HUES6 (cell line): ENCODE measurements around the gene FBXW4.
A peak's percentile ranks its signal among the peaks of the same experiment; 100 is the strongest.

Source experiments
- H3K27ac ChIP-seq: 2 replicates; pipeline ENCODE4 v1.7.0; 2013; ENCODE audit warnings: low read depth, mild to moderate bottlenecking, low read length, inconsistent platforms
- H3K27me3 ChIP-seq: 2 replicates; pipeline ENCODE4 v1.6.1; 2013; ENCODE audit warnings: low read length; ENCODE audit not compliant: control insufficient read depth, insufficient read depth
- H3K36me3 ChIP-seq: 2 replicates; pipeline ENCODE4 v1.6.1; 2013; ENCODE audit warnings: low read length; ENCODE audit not compliant: control insufficient read depth, insufficient read depth
- H3K4me1 ChIP-seq: 2 replicates; pipeline ENCODE4 v1.6.1; 2013; ENCODE audit warnings: low read length; ENCODE audit not compliant: control insufficient read depth, insufficient read depth
- H3K4me3 ChIP-seq: 2 replicates; pipeline ENCODE4 v1.5.1; 2013; ENCODE audit warnings: low read depth, low read length
- H3K9ac ChIP-seq: one replicate; pipeline ENCODE4 v1.6.1; 2013; ENCODE audit warnings: mild to moderate bottlenecking, low read length
- H3K9me3 ChIP-seq: 2 replicates; pipeline ENCODE4 v1.6.1; 2013; ENCODE audit warnings: low read depth, low read length; ENCODE audit not compliant: control insufficient read depth, insufficient read depth

Gene FBXW4

GRCh38 chr10:101580486-101581399, 114.2 kb downstream of the FBXW4 start:
- Histone ChIP-seq H3K27ac (no peak overlapping the region), H3K9ac (peak overlapping the region; percentile 8), H3K9me3 (peaks cover 5% of the 10 kb centered on the region; the same call in 1 of the 2 replicates), H3K4me1 (peaks cover 13% of the 10 kb centered on the region), H3K4me3 (peak overlapping the region; percentile 18; the same call in 1 of the 2 replicates), H3K27me3 (no peaks in the 10 kb centered on the region), H3K36me3 (peaks cover 68% of the 10 kb centered on the region)

DNA sequence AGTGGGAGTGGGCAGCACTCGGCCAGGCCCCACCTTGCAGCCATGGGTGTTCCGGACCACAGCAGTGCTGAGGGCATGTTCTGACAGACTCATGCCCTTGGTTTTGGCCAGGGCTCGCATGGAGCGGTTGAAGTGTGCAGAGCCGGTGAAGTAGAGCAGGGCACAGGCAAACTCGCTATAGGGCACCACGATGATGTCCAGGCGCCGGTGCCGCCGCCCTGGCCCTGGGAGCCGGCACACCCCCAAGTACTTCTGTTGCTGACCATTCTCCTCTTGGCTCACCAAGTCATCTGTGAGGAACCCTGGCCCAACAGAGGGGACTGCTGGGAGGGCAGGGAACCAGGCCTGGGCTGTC, 115.5 kb downstream of the FBXW4 start:
- H3K36me3 ChIP-seq, result peaks cover 61% of the 10 kb centered on the region
- H3K27ac ChIP-seq, result no peak overlapping the region
- H3K27me3 ChIP-seq, result no peaks in the 10 kb centered on the region
- peaks cover 13% of the 10 kb centered on the region for H3K4me1 ChIP-seq
- no peak overlapping the region for H3K9ac ChIP-seq
- peaks cover 5% of the 10 kb centered on the region; the same call in 1 of the 2 replicates for H3K9me3 ChIP-seq
- H3K4me3 ChIP-seq, result no peak overlapping the region

GRCh38 chr10:101578803-101579515, 116.0 kb downstream of the FBXW4 start:
- Histone ChIP-seq H3K9ac (no peak overlapping the region), H3K4me1 (peaks cover 13% of the 10 kb centered on the region), H3K27ac (no peak overlapping the region), H3K4me3 (no peak overlapping the region), H3K27me3 (no peaks in the 10 kb centered on the region), H3K9me3 (peaks cover 5% of the 10 kb centered on the region; the same call in 1 of the 2 replicates), H3K36me3 (peaks cover 58% of the 10 kb centered on the region)

GRCh38 chr10:101578192-101578591, 116.8 kb downstream of the FBXW4 start:
- no peaks in the 10 kb centered on the region for H3K27me3 ChIP-seq
- no peak overlapping the region for H3K4me3 ChIP-seq
- peaks cover 13% of the 10 kb centered on the region for H3K4me1 ChIP-seq
- H3K27ac ChIP-seq, result no peak overlapping the region
- H3K9ac ChIP-seq, result no peak overlapping the region
- peaks cover 5% of the 10 kb centered on the region; the same call in 1 of the 2 replicates for H3K9me3 ChIP-seq
- peaks cover 51% of the 10 kb centered on the region for H3K36me3 ChIP-seq

- H3K27ac ChIP-seq, result no peak overlapping the region
- H3K4me3 ChIP-seq, result no peak overlapping the region
- peaks cover 5% of the 10 kb centered on the region; the same call in 1 of the 2 replicates for H3K9me3 ChIP-seq
- peaks cover 43% of the 10 kb centered on the region for H3K36me3 ChIP-seq
- peaks cover 8% of the 10 kb centered on the region for H3K27me3 ChIP-seq
- H3K4me1 ChIP-seq, result peaks cover 13% of the 10 kb centered on the region
- H3K9ac ChIP-seq, result no peak overlapping the region
Observed at GRCh38 chr10:101577121-101577871, 117.7 kb downstream of the FBXW4 start.

DNA sequence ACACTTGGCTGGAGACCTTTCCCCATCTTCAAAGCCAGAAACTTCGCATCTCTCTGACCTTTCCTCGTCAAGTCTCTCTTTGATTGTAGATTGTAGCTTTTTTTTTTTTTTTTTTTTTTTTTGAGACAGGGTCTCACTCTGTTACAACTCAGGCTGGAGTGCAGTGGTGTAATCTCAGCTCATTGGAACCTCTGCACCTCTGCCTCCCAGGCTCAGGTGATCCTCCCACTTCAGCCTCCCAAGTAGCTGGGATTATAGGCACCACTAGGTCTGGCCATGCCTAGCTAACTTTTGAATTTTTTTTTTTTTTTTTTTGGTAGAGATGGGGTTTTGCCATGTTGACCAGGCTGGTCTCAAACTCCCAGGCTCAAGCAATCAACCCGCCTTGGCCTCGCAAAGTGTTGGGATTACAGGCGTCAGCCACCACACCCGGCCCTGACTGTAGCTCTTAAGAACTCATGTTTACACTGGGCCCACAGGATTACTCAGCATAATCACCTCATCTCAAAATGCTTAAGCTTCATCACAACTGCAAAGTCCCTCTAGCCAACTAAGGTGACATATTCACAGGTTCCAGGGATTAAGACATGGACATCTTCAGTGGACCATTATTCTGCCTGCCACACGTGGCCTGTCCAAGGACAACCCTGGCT, 118.6 kb downstream of the FBXW4 start:
- Histone ChIP-seq H3K4me3 (no peak overlapping the region), H3K9me3 (peaks cover 5% of the 10 kb centered on the region; the same call in 1 of the 2 replicates), H3K27me3 (peaks cover 16% of the 10 kb centered on the region), H3K4me1 (peaks cover 11% of the 10 kb centered on the region), H3K9ac (no peak overlapping the region), H3K27ac (no peak overlapping the region), H3K36me3 (peaks cover 40% of the 10 kb centered on the region)

- no peak overlapping the region for H3K9ac ChIP-seq
Observed at GRCh38 chr10:101575580-101576210, 119.3 kb downstream of the FBXW4 start.

GRCh38 chr10:101575091-101575490, 119.9 kb downstream of the FBXW4 start:
- Histone ChIP-seq H3K9ac (no peak overlapping the region), H3K4me3 (no peak overlapping the region), H3K27me3 (peaks cover 27% of the 10 kb centered on the region), H3K27ac (no peak overlapping the region), H3K4me1 (peaks cover 7% of the 10 kb centered on the region), H3K36me3 (peaks cover 31% of the 10 kb centered on the region), H3K9me3 (peaks cover 5% of the 10 kb centered on the region; the same call in 1 of the 2 replicates)

More at GRCh38 chr10:101575580-101576210, 119.3 kb downstream of the FBXW4 start:
- H3K4me1 ChIP-seq, result peaks cover 9% of the 10 kb centered on the region
- H3K9me3 ChIP-seq, result peaks cover 5% of the 10 kb centered on the region; the same call in 1 of the 2 replicates
- peaks cover 22% of the 10 kb centered on the region for H3K27me3 ChIP-seq
- peaks cover 37% of the 10 kb centered on the region for H3K36me3 ChIP-seq
- H3K27ac ChIP-seq, result no peak overlapping the region
- H3K4me3 ChIP-seq, result no peak overlapping the region

DNA sequence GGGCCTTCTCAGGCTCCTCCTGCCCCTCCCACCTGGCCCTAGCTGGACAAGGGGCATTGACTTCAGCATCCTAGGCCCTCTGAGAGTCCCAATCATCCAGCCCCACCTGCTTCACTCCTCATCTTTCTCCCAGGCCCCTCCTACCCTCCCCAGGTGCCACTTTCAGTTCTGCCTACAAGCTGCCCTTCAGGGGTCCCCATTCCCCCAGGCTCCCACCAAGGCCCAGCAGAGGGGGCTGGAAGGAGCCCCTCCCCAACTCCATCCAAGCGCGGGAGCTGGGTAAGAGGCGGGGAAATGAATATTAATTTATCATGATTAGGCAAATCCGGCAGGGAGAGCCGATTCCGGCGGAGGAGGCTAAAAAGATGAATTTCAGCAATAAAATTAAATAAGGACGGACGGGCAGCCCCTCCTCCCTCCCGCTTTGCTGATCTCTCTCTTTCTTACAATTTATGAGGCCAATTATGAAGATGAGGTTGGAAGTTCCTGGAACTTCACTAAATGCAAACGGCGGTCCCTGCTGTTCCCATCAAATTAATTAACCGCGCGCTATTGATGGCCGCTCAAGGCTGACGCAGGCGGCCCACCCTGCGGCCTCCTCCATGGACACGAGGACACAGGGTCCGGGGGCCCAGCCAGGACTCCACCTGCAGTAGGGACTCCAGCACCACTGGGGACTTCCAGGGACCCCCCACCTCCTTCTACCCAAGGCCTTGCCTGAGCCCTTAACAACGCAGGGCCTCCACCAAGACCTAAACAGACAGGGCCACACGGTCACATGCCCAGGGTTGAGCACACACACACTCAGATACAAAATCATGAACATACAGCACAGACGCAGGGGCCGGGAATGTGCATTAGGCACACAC, 120.9 kb downstream of the FBXW4 start:
- peaks cover 5% of the 10 kb centered on the region; the same call in 1 of the 2 replicates for H3K9me3 ChIP-seq
- H3K9ac ChIP-seq, result no peak overlapping the region
- H3K27ac ChIP-seq, result no peak overlapping the region
- peaks cover 36% of the 10 kb centered on the region for H3K27me3 ChIP-seq
- peaks cover 21% of the 10 kb centered on the region for H3K36me3 ChIP-seq
- H3K4me3 ChIP-seq, result no peak overlapping the region
- H3K4me1 ChIP-seq, result peaks cover 7% of the 10 kb centered on the region
